ENCODE data around the gene LHCGR.

The LHCGR gene

GRCh38 chr2:48685126-48685525, 70.4 kb downstream of the LHCGR start:
- Histone ChIP-seq H3K9me3 (ENCODE audit: control insufficient read depth, insufficient read depth, low read length) (no peaks in the 10 kb centered on the region), H3K27ac (ENCODE audit: low read depth, low read length) (no peak overlapping the region), H3K4me1 (ENCODE audit: control insufficient read depth, insufficient read depth, low read length) (no peaks in the 10 kb centered on the region), H3K36me3 (ENCODE audit: control insufficient read depth, insufficient read depth, low read length) (no peaks in the 10 kb centered on the region), H3K4me3 (ENCODE audit: low read depth, low read length) (no peak overlapping the region), H3K27me3 (ENCODE audit: control insufficient read depth, insufficient read depth, low read length) (no peaks in the 10 kb centered on the region), H3K9ac (ENCODE audit: low read depth, low read length) (no peak overlapping the region)

- no peaks in the 10 kb centered on the region for H3K9me3 ChIP-seq (ENCODE audit: control insufficient read depth, insufficient read depth, low read length)
- no peaks in the 10 kb centered on the region for H3K36me3 ChIP-seq (ENCODE audit: control insufficient read depth, insufficient read depth, low read length)
- H3K4me1 ChIP-seq (ENCODE audit: control insufficient read depth, insufficient read depth, low read length) = peaks cover 5% of the 10 kb centered on the region
- H3K9ac ChIP-seq (ENCODE audit: low read depth, low read length) = no peak overlapping the region
- H3K4me3 ChIP-seq (ENCODE audit: low read depth, low read length) = no peak overlapping the region
- no peaks in the 10 kb centered on the region for H3K27me3 ChIP-seq (ENCODE audit: control insufficient read depth, insufficient read depth, low read length)
- H3K27ac ChIP-seq (ENCODE audit: low read depth, low read length) = no peak overlapping the region
Measured at GRCh38 chr2:48677450-48677849, 78.1 kb downstream of the LHCGR start.

- no peak overlapping the region for H3K9ac ChIP-seq (ENCODE audit: low read depth, low read length)
- no peaks in the 10 kb centered on the region for H3K9me3 ChIP-seq (ENCODE audit: control insufficient read depth, insufficient read depth, low read length)
- no peaks in the 10 kb centered on the region for H3K36me3 ChIP-seq (ENCODE audit: control insufficient read depth, insufficient read depth, low read length)
- H3K4me3 ChIP-seq (ENCODE audit: low read depth, low read length) = no peak overlapping the region
- no peaks in the 10 kb centered on the region for H3K27me3 ChIP-seq (ENCODE audit: control insufficient read depth, insufficient read depth, low read length)
- H3K27ac ChIP-seq (ENCODE audit: low read depth, low read length) = no peak overlapping the region
- H3K4me1 ChIP-seq (ENCODE audit: control insufficient read depth, insufficient read depth, low read length) = peaks cover 5% of the 10 kb centered on the region
Measured at GRCh38 chr2:48674933-48675332, 80.6 kb downstream of the LHCGR start.

GRCh38 chr2:48673581-48673980, 81.9 kb downstream of the LHCGR start:
- no peak overlapping the region for H3K9ac ChIP-seq (ENCODE audit: low read depth, low read length)
- no peak overlapping the region for H3K4me3 ChIP-seq (ENCODE audit: low read depth, low read length)
- H3K4me1 ChIP-seq (ENCODE audit: control insufficient read depth, insufficient read depth, low read length) = peaks cover 5% of the 10 kb centered on the region
- H3K9me3 ChIP-seq (ENCODE audit: control insufficient read depth, insufficient read depth, low read length) = no peaks in the 10 kb centered on the region
- H3K27ac ChIP-seq (ENCODE audit: low read depth, low read length) = no peak overlapping the region
- H3K27me3 ChIP-seq (ENCODE audit: control insufficient read depth, insufficient read depth, low read length) = no peaks in the 10 kb centered on the region
- H3K36me3 ChIP-seq (ENCODE audit: control insufficient read depth, insufficient read depth, low read length) = no peaks in the 10 kb centered on the region

GRCh38 chr2:48668992-48669391, 86.5 kb downstream of the LHCGR start:
- Histone ChIP-seq H3K36me3 (ENCODE audit: control insufficient read depth, insufficient read depth, low read length) (no peaks in the 10 kb centered on the region), H3K4me1 (ENCODE audit: control insufficient read depth, insufficient read depth, low read length) (no peaks in the 10 kb centered on the region), H3K9ac (ENCODE audit: low read depth, low read length) (no peak overlapping the region), H3K27me3 (ENCODE audit: control insufficient read depth, insufficient read depth, low read length) (no peaks in the 10 kb centered on the region), H3K27ac (ENCODE audit: low read depth, low read length) (no peak overlapping the region), H3K4me3 (ENCODE audit: low read depth, low read length) (no peak overlapping the region), H3K9me3 (ENCODE audit: control insufficient read depth, insufficient read depth, low read length) (no peaks in the 10 kb centered on the region)

GRCh38 chr2:48651158-48651790, 104.2 kb downstream of the LHCGR start:
- no peak overlapping the region for H3K9ac ChIP-seq (ENCODE audit: low read depth, low read length)
- H3K27me3 ChIP-seq (ENCODE audit: control insufficient read depth, insufficient read depth, low read length) = no peaks in the 10 kb centered on the region
- no peaks in the 10 kb centered on the region for H3K36me3 ChIP-seq (ENCODE audit: control insufficient read depth, insufficient read depth, low read length)
- no peak overlapping the region for H3K27ac ChIP-seq (ENCODE audit: low read depth, low read length)
- no peaks in the 10 kb centered on the region for H3K9me3 ChIP-seq (ENCODE audit: control insufficient read depth, insufficient read depth, low read length)
- no peak overlapping the region for H3K4me3 ChIP-seq (ENCODE audit: low read depth, low read length)
- 0 out of 2 replicates have a peak, but pooled peaks cover 6% of the 10 kb centered on the region for H3K4me1 ChIP-seq (ENCODE audit: control insufficient read depth, insufficient read depth, low read length)

- Histone ChIP-seq H3K9ac (ENCODE audit: low read depth, low read length) (no peak overlapping the region), H3K9me3 (ENCODE audit: control insufficient read depth, insufficient read depth, low read length) (no peaks in the 10 kb centered on the region), H3K27me3 (ENCODE audit: control insufficient read depth, insufficient read depth, low read length) (no peaks in the 10 kb centered on the region), H3K36me3 (ENCODE audit: control insufficient read depth, insufficient read depth, low read length) (no peaks in the 10 kb centered on the region), H3K4me1 (ENCODE audit: control insufficient read depth, insufficient read depth, low read length) (no peaks in the 10 kb centered on the region), H3K27ac (ENCODE audit: low read depth, low read length) (no peak overlapping the region), H3K4me3 (ENCODE audit: low read depth, low read length) (no peak overlapping the region)
Measured at GRCh38 chr2:48638261-48638660, 117.3 kb downstream of the LHCGR start.

Measured in HUES48 (cell line).